Measurements from ENCODE around the gene RLN3. TPM values are rescaled to one million over a fixed set of nuclear protein-coding genes. Genes with fewer than 3 reads are reported as not detected.
A peak's percentile ranks its signal among the peaks of the same experiment; 100 is the strongest.

The RLN3 gene
- total and polyA plus RNA-seq, 2 experiments from 2014 or later: not detected

DNA sequence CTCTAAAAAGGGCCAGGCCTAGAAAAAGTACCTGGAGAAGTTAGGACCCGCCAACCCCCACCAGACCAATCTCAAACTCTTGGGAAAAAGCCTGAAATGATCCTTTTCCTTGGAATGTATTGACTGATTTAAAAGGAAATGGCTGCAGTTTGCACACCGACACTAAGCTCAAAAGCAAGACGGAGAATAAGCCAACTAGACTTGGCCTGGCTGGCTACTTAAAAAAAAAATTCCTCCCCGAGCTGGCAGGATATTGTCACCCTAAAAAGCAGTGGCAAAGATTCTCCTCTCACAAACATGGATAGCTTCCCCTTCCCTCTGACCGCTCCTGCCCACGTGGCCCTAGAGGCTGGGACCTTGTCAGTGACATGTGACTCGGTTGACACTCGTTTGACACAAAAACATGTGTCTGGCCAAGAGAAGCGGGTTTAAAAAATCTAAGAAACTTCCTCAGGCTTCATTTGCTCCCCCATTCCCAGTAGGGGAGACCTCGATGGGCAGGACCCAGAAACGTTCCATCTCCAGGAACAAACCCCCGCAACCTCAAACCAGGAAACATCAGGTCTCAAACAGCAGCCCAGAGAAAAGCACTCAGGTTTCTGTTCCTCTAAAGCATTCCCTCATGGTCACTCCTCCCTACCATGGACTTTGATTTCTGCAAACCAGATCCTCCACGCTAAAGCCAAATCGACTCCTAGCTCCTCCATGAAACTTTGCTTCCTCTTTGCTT lies 23.2 kb upstream of the RLN3 start (continued):
- TF ChIP-seq, protein P1, sequence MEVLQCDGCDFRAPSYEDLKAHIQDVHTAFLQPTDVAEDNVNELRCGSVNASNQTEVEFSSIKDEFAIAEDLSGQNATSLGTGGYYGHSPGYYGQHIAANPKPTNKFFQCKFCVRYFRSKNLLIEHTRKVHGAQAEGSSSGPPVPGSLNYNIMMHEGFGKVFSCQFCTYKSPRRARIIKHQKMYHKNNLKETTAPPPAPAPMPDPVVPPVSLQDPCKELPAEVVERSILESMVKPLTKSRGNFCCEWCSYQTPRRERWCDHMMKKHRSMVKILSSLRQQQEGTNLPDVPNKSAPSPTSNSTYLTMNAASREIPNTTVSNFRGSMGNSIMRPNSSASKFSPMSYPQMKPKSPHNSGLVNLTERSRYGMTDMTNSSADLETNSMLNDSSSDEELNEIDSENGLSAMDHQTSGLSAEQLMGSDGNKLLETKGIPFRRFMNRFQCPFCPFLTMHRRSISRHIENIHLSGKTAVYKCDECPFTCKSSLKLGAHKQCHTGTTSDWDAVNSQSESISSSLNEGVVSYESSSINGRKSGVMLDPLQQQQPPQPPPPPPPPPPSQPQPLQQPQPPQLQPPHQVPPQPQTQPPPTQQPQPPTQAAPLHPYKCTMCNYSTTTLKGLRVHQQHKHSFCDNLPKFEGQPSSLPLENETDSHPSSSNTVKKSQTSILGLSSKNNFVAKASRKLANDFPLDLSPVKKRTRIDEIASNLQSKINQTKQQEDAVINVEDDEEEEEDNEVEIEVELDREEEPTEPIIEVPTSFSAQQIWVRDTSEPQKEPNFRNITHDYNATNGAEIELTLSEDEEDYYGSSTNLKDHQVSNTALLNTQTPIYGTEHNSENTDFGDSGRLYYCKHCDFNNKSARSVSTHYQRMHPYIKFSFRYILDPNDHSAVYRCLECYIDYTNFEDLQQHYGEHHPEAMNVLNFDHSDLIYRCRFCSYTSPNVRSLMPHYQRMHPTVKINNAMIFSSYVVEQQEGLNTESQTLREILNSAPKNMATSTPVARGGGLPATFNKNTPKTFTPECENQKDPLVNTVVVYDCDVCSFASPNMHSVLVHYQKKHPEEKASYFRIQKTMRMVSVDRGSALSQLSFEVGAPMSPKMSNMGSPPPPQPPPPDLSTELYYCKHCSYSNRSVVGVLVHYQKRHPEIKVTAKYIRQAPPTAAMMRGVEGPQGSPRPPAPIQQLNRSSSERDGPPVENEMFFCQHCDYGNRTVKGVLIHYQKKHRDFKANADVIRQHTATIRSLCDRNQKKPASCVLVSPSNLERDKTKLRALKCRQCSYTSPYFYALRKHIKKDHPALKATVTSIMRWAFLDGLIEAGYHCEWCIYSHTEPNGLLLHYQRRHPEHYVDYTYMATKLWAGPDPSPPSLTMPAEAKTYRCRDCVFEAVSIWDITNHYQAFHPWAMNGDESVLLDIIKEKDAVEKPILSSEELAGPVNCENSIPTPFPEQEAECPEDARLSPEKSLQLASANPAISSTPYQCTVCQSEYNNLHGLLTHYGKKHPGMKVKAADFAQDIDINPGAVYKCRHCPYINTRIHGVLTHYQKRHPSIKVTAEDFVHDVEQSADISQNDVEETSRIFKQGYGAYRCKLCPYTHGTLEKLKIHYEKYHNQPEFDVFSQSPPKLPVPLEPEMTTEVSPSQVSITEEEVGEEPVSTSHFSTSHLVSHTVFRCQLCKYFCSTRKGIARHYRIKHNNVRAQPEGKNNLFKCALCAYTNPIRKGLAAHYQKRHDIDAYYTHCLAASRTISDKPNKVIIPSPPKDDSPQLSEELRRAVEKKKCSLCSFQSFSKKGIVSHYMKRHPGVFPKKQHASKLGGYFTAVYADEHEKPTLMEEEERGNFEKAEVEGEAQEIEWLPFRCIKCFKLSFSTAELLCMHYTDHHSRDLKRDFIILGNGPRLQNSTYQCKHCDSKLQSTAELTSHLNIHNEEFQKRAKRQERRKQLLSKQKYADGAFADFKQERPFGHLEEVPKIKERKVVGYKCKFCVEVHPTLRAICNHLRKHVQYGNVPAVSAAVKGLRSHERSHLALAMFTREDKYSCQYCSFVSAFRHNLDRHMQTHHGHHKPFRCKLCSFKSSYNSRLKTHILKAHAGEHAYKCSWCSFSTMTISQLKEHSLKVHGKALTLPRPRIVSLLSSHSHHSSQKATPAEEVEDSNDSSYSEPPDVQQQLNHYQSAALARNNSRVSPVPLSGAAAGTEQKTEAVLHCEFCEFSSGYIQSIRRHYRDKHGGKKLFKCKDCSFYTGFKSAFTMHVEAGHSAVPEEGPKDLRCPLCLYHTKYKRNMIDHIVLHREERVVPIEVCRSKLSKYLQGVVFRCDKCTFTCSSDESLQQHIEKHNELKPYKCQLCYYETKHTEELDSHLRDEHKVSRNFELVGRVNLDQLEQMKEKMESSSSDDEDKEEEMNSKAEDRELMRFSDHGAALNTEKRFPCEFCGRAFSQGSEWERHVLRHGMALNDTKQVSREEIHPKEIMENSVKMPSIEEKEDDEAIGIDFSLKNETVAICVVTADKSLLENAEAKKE (CRISPR knock-in tag; IDR thresholded peaks at IDR 0.05): no peak
- TF ChIP-seq STAT1 (IDR thresholded peaks at IDR 0.05; ENCODE audit: unreplicated experiment) (no peak), EZH2 (IDR thresholded peaks at IDR 0.05; ENCODE audit: low read depth, unreplicated experiment) (no peak), NANOG (IDR thresholded peaks at IDR 0.05; ENCODE audit: borderline replicate concordance) (no peak)

DNA sequence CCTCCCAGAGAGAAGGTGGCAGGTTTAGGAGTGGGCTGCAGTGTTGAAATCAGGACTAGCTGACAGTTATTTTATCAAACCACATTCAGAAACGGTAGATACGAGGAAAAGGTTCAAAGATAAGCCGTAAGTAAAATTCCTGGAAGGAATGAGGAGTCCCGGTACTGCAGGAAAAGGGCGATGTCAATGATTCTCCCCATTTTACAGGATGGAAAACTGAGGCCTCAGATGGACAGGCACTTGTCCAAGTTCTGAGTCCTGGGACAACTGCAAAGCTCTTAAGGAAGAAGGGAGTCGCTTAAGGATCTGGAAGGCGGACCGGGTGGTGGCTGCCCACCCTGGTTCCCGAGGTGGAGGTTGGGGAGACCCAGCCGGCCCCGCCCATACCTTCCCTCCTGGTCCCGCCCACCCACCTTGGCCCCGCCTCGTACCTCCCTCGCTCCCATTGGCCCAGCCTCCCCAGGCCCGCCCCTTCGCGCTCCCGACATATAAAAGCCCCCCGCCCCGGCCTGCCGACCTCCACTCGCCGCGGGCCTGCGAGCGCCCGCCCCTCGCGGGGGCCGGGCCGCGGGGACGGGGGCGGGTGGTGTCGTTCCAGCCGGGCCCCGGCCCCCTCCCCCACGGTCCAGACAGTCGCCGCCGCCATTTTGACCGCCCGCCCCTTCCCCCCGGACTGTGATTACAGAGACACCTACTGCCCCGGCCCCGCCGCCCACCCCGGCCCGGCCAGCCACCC lies 22.4 kb upstream of the RLN3 start:
- 0 out of 2 replicates have a peak overlapping the region, but pooled peaks have one; percentile 5 for H2AFZ ChIP-seq

More for the DNA sequence above, 22.4 kb upstream of the RLN3 start:
- peak overlapping the region; percentile 89 for H3K4me3 Mint-ChIP-seq
- DNase-seq (ENCODE audit: low spot score) (peak; percentile 93), ATAC-seq (peak; percentile 39)
- no peaks in the 10 kb centered on the region for H3K9me3 Mint-ChIP-seq
- H3K4me1 Mint-ChIP-seq: peaks cover 22% of the 10 kb centered on the region
- peak overlapping the region; percentile 70 for H3K4me2 ChIP-seq
- peak overlapping the region; percentile 93 for H3K27ac Mint-ChIP-seq
- peaks cover 19% of the 10 kb centered on the region for H3K27me3 Mint-ChIP-seq (ENCODE audit: insufficient read depth, low read depth, poor library complexity)
- H3K4me3 ChIP-seq: peak overlapping the region; percentile 49
- no peaks in the 10 kb centered on the region for H3K36me3 ChIP-seq (ENCODE audit: insufficient read depth)
- TF ChIP-seq CREB1 (CRISPR knock-in tag; IDR thresholded peaks at IDR 0.05; ENCODE audit: low read depth): no peak
- TF ChIP-seq POLR2AphosphoS5 (IDR thresholded peaks at IDR 0.05; ENCODE audit: low read depth): peak; percentile 40; the same call in 1 of the 2 replicates
- TF ChIP-seq, protein P2, sequence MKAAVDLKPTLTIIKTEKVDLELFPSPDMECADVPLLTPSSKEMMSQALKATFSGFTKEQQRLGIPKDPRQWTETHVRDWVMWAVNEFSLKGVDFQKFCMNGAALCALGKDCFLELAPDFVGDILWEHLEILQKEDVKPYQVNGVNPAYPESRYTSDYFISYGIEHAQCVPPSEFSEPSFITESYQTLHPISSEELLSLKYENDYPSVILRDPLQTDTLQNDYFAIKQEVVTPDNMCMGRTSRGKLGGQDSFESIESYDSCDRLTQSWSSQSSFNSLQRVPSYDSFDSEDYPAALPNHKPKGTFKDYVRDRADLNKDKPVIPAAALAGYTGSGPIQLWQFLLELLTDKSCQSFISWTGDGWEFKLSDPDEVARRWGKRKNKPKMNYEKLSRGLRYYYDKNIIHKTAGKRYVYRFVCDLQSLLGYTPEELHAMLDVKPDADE (IDR thresholded peaks at IDR 0.05): no peak
- no peak for TF ChIP-seq JUNB (IDR thresholded peaks at IDR 0.05; ENCODE audit: unreplicated experiment)
- TF ChIP-seq NANOG (IDR thresholded peaks at IDR 0.05; ENCODE audit: borderline replicate concordance): no peak
- no peak for TF ChIP-seq EZH2 (IDR thresholded peaks at IDR 0.05; ENCODE audit: low read depth, unreplicated experiment)
- no peaks in the 10 kb centered on the region for H4K20me1 ChIP-seq (replicated peaks; ENCODE audit: insufficient read depth)
- H3K79me2 ChIP-seq (replicated peaks; ENCODE audit: insufficient read depth): peaks cover 30% of the 10 kb centered on the region
- peaks cover 4% of the 10 kb centered on the region; the same call in 2 of the 3 replicates for H3K36me3 Mint-ChIP-seq (ENCODE audit: low read depth)
- H3K9me2 ChIP-seq (ENCODE audit: insufficient read depth): no peaks in the 10 kb centered on the region
- H3K4me1 ChIP-seq (ENCODE audit: insufficient read depth): peaks cover 19% of the 10 kb centered on the region
- peak overlapping the region; percentile 78 for H3K27ac ChIP-seq (ENCODE audit: low read depth)
- H3K27me3 ChIP-seq (ENCODE audit: insufficient read depth): no peaks in the 10 kb centered on the region
- H3F3A ChIP-seq (replicated peaks; ENCODE audit: low read depth): peaks cover 6% of the 10 kb centered on the region; the same call in 1 of the 2 replicates
